Astrocyte of the cerebellum (primary cell): ENCODE measurements around the gene HEXIM2.

Source experiments
- DNase-seq: peaks from one replicate; pipeline ENCODE4 v3.0.0-alpha.2; 2011; ENCODE audit warnings: low read depth
- H3K4me3 ChIP-seq: 2 replicates; pipeline ENCODE4 v1.5.1; 2011; ENCODE audit warnings: mild to moderate bottlenecking, low read depth, low read length, moderate library complexity
- CTCF ChIP-seq: IDR thresholded peaks from 2 replicates; pipeline ENCODE4 v1.5.1; 2012; ENCODE audit warnings: low read length, low read depth, moderate library complexity, mild to moderate bottlenecking; ENCODE audit errors: missing control alignments
- in situ Hi-C: cut with HindIII; loops from 2 replicates; pipeline ENCODE4 v1.10.0; 2017; ENCODE audit warnings: low sequenced_read_pairs

Gene HEXIM2

DNA sequence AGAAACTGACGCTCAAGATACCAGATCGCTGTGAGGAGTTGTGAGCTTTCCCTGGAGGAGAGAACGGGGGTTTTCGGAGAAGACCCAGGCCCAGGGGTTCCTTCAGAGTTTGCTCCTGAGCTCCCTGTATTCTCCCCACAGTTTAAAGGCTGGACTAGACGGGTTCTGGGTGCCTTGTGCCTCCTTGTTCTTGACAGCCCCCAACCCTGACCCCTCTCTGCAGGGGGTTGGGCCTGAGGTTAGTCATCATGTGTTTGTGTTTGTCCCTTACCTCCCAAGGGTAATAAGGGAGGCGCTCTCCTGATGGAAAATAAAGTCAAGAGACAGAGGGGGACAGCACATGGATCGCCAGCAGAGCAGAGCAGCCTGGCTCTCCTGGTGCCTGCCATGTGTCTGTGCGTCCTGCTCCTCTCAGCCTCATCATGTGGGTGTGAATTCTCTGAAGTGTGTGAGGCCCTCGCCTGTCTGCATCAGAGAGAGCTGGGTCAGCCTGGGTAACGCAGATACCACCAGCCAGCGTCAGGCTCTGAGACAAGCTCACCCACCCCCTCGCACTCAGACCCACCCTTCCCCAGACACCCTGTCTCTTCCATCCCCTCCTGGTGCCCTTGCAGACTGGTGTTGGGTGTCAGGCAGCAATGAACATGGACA lies 8.7 kb downstream of the HEXIM2 start:
- in situ Hi-C loops: no loop called here
- no peak overlapping the region for H3K4me3 ChIP-seq
- no peak for TF ChIP-seq CTCF
- DNase-seq: no peak

GRCh38 chr17:45170931-45171337 lies 9.3 kb downstream of the HEXIM2 start:
- in situ Hi-C loops: no loop called here
- no peak for DNase-seq
- H3K4me3 ChIP-seq: no peak overlapping the region
- TF ChIP-seq CTCF: no peak

DNA sequence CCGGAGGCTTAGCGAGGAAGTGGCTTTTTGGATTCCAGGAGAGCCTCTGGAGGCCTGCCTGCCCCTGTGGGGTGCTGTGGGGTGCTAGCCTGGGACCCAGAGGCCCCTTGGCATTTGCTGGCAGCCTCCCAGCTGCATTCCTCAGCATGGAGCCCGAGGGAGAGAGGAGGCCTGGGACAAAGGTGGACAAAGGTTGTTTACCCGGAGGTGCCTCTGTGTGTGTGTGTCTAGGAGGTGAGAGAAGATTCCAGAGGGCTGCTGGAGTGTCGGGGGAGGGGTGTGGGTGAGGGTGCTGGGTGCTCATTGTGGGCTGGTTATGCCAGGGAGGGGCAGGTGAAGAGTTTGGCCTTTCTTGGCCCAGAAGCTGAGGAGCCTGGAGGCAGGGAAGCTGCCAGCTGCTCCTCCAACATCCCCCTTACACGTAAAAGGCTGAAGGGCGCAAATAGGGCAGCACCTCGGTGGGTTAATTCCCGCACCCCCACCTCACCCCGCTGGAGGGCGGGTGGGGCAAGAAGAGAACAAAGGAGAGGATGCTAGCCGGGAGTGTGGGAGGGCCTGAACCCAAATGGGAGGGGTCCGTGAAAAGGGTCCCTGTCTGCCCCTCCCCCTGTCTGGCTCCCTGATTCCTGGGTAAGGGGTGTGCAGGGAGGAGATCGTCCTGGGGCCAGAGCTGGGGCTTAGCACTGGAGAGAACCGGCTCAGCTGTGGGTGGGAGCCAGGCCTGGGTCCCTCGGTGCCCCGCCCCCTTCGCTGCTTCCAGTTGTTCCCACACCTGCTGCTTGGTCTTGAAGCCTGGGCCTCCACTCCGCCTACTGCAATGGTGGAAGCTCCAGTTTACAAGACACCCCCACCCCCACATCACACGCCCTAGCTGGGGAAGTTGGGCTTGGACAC lies 9.9 kb downstream of the HEXIM2 start:
- no peak for DNase-seq
- in situ Hi-C loops: no loop called here
- no peak overlapping the region for H3K4me3 ChIP-seq
- TF ChIP-seq CTCF: no peak

- H3K4me3 ChIP-seq: no peak overlapping the region
- in situ Hi-C loops: no loop called here
- DNase-seq: no peak
- no peak for TF ChIP-seq CTCF
Observed at GRCh38 chr17:45172232-45172540, 10.5 kb downstream of the HEXIM2 start.

- no peak overlapping the region for H3K4me3 ChIP-seq
- DNase-seq: no peak
- in situ Hi-C loops: no loop called here
- TF ChIP-seq CTCF: no peak
Observed at GRCh38 chr17:45172541-45173286, 11.0 kb downstream of the HEXIM2 start.

DNA sequence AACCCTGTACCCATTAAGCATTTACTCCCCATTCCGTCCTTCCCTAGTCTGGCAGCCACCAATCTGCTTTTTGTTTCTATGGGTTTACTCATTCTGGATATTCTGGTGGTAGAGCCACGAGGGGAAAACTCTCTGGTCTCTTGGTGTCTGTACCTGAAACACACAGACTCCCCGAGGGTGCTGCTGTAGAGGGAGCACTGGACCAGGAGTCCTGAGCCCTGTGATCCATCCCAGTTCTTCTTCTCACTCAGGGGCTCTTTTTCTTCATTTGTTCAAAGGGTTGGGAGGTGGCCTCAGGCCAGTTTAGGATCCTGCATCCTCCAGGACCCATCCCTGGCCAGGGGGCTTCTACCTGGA lies 14.1 kb downstream of the HEXIM2 start:
- in situ Hi-C loops: no loop called here
- TF ChIP-seq CTCF: no peak
- DNase-seq: no peak
- H3K4me3 ChIP-seq: no peak overlapping the region
